ENCODE results near the gene MSL3.

DNA sequence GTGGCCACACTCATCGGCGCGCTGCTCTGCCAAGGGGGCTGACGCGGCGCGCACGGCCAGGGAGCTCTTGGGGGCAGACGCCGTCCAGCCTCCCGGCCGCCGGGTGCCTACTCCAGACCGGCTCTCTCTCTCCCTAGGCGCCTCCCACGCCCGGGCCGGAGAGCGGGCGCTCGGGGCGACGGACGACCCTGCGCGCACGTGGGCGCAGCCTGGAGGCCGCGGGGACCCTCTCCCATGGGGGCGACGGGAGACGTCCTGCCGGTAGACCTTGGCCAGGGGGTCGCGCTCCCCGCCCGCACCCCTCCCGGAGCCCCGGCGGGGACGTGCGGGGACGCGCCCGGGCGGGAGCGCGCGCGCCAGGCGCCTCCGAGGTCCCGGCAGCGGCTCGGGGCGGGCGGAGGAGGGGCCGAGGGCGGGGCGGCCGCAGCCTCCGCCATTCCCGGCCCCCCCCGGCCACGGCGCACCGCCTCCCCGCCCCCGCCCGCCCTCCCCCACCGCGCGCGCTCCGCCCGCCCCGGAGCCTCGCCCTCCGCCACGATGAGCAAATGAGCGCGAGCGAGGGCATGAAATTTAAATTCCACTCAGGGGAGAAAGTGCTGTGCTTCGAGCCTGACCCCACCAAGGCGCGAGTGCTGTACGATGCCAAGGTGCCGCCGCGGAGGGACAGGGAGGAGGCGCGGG lies at the start of gene MSL3:
- TF ChIP-seq CEBPB (IDR thresholded peaks at IDR 0.05) (no peak), TEAD4 (IDR thresholded peaks at IDR 0.05) (no peak), YY1 (IDR thresholded peaks at IDR 0.05; ENCODE audit: low read depth) (no peak), EP300 (IDR thresholded peaks at IDR 0.05; ENCODE audit: borderline replicate concordance) (no peak), MAX (IDR thresholded peaks at IDR 0.05) (0 out of 2 replicates have a peak, but pooled peaks have one; percentile 29), NFIC (IDR thresholded peaks at IDR 0.05) (no peak), TAF1 (IDR thresholded peaks at IDR 0.05; ENCODE audit: low read depth) (no peak), FOXM1 (IDR thresholded peaks at IDR 0.05; ENCODE audit: borderline replicate concordance, low read depth) (no peak), RAD21 (IDR thresholded peaks at IDR 0.05; ENCODE audit: low read depth) (no peak), CREB1 (IDR thresholded peaks at IDR 0.05; ENCODE audit: low read depth) (no peak)
- TF ChIP-seq, protein P1, sequence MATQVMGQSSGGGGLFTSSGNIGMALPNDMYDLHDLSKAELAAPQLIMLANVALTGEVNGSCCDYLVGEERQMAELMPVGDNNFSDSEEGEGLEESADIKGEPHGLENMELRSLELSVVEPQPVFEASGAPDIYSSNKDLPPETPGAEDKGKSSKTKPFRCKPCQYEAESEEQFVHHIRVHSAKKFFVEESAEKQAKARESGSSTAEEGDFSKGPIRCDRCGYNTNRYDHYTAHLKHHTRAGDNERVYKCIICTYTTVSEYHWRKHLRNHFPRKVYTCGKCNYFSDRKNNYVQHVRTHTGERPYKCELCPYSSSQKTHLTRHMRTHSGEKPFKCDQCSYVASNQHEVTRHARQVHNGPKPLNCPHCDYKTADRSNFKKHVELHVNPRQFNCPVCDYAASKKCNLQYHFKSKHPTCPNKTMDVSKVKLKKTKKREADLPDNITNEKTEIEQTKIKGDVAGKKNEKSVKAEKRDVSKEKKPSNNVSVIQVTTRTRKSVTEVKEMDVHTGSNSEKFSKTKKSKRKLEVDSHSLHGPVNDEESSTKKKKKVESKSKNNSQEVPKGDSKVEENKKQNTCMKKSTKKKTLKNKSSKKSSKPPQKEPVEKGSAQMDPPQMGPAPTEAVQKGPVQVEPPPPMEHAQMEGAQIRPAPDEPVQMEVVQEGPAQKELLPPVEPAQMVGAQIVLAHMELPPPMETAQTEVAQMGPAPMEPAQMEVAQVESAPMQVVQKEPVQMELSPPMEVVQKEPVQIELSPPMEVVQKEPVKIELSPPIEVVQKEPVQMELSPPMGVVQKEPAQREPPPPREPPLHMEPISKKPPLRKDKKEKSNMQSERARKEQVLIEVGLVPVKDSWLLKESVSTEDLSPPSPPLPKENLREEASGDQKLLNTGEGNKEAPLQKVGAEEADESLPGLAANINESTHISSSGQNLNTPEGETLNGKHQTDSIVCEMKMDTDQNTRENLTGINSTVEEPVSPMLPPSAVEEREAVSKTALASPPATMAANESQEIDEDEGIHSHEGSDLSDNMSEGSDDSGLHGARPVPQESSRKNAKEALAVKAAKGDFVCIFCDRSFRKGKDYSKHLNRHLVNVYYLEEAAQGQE (IDR thresholded peaks at IDR 0.05; ENCODE audit: low read depth) = no peak
